GM12801 (cell line): ENCODE measurements around the gene DAB1.

ENCODE experiments used
- TF ChIP-seq, protein P1 (sequence below): IDR thresholded peaks from one replicate; pipeline ENCODE4 v1.5.1; 2011; ENCODE audit warnings: control low read depth; ENCODE audit not compliant: insufficient read length; ENCODE audit errors: extremely low read depth

The DAB1 gene

DNA sequence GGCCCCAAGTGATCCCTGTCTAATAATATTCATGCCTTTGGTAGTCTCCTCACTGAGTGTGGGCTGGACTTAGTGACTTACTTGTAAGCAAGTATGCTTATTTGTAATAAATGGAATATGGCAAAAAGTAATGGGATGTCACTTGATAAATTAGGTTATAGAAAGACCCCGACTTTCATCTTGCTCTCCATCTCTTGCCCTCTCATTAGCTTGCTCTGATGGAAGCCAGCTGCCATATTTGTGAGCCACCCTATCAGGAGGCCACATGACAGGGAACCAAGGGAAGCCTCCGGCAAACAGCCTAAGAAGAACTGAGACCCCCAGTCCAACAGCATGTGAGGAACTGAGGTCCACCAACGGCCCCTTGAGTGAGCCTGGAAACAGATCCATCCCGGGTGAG lies 107.0 kb downstream of the DAB1 start:
- TF ChIP-seq, protein P1, sequence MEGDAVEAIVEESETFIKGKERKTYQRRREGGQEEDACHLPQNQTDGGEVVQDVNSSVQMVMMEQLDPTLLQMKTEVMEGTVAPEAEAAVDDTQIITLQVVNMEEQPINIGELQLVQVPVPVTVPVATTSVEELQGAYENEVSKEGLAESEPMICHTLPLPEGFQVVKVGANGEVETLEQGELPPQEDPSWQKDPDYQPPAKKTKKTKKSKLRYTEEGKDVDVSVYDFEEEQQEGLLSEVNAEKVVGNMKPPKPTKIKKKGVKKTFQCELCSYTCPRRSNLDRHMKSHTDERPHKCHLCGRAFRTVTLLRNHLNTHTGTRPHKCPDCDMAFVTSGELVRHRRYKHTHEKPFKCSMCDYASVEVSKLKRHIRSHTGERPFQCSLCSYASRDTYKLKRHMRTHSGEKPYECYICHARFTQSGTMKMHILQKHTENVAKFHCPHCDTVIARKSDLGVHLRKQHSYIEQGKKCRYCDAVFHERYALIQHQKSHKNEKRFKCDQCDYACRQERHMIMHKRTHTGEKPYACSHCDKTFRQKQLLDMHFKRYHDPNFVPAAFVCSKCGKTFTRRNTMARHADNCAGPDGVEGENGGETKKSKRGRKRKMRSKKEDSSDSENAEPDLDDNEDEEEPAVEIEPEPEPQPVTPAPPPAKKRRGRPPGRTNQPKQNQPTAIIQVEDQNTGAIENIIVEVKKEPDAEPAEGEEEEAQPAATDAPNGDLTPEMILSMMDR, result no peak

DNA sequence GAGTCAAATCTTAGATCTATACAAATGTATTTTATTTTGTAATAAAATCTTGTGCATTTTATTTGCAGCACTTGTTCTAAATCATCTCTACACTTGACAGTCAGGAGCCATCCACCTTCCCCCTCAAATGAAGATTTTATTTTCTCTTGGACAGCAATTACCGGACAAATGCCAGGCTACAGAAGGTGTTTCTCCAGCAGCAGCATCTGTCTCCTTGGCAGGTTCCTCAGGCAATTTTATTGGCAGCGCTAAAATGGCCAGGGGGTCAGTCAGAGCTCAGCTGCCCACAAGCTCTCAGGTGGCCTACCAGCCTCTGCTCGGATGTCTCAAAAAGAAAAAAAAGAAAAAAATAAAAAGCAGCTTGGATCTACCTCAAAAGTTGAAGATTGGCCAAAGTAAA lies 107.6 kb downstream of the DAB1 start:
- TF ChIP-seq, protein P1, result no peak

DNA sequence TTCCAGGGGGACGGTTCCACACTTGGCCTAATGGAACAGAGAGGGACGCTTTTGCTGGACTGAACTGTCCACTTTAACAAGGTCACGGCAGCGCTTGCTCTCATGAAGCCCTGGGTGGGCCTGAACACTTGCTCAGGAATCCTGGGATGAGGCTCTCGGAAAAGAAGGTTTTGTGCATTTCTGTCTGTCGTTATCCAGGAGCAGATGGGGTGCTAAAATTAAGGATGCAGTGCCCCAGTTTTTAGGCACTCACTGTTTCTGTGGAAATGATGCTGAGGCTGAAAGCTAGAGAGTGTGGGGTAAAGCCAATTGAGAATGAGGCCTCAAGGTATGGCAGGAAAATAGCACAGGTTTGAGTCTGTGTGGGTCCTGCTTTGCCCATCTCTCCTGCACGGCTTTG lies 111.0 kb downstream of the DAB1 start:
- TF ChIP-seq, protein P1, result no peak

DNA sequence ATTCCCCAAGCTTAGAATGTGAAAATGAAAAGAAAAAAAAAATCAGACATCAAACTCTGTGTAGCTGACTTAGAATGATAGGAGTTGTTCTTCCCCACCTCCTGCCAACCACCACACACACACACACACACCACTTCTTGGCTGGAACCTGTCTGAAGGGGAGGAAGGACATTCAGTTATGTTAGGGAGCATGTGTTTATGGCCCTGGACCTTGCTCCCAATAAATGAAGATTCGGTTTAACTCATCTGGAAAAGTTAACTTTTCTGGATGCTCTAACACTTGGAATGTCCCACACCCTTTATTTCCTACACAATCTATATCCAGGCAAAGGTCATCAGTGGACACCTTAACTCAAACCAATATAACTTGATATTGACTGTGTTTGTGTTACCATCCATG lies 112.4 kb downstream of the DAB1 start:
- TF ChIP-seq, protein P1, result no peak

DNA sequence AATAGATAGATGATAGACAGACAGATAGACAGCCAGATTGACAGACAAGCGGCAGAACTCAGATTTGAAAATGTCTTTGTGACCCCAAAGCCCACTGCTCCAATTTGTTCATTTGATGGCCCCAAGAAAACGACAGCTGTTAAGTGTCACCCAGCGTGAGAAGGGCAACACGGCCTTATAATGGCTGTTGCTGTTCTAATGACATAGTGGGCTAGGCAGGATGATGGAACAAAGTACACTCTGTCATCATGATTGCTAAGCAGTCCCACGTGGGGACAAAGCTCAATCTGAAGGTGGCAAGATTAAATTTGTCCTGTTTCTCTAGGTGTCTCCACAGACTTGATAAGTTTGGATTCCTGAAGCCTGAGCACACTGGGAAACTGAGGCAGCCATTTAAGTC lies 112.9 kb downstream of the DAB1 start:
- TF ChIP-seq, protein P1, result no peak

DNA sequence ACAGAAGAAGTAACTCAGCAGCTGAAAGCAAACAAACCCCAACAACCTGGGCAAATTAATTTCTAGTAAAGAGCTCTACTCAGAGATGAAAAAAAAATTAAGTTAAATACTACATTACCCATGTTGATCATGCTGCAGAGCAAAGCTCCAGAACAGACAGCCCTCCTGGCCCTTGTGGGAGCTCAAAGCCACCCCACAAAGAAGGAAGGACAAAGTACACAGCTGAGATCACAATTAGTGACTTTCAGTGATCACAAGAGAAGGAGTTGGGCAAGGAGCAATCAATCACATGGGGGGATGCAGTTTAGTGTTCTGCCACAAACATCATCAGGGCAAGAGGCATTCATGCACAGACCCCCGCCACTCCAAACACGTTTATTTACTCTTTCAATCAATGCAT lies 114.2 kb downstream of the DAB1 start:
- TF ChIP-seq, protein P1, result no peak

DNA sequence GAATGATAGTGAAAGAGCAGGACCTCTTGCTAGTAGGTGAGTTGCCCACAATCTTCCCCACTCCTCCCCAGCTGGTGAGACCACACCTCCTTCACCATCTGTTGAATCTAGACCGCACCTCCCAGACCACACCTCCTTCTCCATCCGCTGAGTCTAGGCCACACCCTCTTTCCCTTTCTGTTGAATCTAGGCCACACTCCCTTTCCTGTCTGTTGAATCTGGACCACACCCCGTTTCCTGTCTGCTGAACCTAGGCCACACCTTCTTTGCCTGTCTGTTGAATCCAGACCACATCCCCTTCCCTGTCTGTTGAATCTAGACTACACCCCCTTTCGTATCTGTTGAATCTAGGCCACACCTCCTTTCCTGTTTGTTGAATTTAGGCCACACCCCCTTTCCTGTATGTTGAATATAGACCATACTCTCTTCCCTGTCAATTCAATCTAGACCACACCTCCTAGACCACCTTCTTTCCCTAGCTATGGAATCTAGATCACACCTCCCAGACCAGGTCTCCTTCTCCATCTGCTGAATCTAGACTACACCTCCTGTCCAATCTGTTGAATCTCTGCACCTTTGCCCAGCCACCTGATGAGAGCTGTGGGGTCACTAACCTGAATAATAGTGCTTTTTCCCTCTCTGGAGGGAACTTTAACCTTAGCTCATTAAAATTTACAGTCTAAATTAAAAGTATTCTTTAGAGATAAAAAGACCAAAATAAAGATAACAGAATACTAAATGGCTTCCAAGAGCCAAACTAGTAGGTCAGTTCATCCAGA lies 116.3 kb downstream of the DAB1 start:
- TF ChIP-seq, protein P1, result no peak

DNA sequence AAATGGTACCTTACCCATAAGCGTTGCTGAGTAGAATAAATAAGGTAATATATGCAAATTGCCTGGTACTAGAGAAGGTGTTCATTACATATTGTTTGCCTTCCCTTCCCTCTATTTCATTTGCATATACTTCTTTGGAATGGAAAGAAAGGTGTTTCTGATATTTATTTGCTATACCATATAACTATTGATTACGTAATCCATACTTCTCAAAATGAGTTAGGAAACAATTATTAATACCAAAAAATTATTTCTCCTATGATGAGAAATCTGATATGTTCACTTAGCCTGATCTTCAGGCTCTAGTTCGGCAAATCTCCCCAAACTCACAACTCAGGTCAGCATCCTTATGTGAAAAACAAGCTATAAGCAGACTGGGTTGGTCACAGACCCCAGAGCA lies 119.3 kb downstream of the DAB1 start:
- TF ChIP-seq, protein P1, result no peak
